ENCODE measurements around the gene MTMR2.
"Not testable (repeated sequence)": the region's sequence is repeated elsewhere in the genome, so short reads cannot be mapped to it uniquely, and the experiment has no call there.

The MTMR2 gene

DNA sequence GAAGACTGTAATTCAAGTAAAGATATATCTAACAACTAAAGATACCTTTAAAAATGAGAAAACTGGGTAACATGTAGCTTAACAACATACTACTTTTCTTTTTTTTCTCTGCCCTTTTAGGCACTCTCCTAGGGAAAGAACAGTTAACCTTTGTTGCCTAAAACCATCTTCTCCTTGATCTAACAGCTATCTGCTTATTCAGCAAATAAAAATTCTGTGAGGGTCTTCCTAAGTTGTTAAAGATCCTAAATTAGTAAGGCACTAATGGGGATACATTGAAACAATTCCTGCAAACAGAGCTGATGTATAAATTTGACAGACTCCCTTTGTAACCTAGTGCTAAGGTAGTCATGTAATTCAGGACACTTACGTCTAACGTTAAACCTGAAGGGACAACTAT is 39.1 kb downstream of the MTMR2 start:
- DNase-seq (ENCODE audit: low spot score) = no peak

DNA sequence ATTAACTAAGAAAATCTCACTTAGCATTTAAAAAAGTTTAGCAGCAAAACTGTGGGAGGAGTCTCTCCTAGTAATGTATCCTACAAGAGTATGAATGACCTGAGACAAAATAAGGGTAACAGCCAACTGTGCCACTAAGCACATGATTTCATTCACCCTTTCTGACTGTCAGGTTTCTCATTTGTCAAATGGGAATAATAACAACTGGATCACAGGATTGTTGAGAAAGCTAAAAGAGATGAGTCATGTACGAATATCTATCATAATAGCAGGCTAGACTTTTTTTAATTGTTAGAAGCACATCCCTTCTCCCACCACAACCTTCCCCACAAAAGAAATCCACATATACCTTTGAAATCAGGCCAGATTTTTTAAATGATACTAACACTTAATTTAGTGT is 39.5 kb downstream of the MTMR2 start:
- DNase-seq (ENCODE audit: low spot score) = peak; percentile 26

DNA sequence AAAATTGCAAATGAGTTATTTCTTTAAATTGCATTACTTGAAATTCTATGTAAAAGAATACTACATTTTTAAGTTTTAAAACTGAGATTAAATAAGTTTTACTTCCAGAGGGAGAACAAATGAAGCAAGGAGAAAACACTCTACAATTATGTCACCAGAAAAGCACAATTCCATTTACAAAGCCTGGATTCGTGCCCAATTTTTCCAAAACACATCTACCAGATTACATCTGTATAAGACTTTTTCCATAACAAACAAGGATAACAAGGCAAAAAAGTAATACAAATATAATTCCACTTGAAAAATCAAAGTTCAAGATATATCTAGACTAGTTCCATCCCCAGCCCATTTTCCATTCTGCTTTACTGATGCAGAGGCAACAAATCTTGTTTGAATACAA is 40.5 kb downstream of the MTMR2 start:
- no peak for DNase-seq (ENCODE audit: low spot score)

DNA sequence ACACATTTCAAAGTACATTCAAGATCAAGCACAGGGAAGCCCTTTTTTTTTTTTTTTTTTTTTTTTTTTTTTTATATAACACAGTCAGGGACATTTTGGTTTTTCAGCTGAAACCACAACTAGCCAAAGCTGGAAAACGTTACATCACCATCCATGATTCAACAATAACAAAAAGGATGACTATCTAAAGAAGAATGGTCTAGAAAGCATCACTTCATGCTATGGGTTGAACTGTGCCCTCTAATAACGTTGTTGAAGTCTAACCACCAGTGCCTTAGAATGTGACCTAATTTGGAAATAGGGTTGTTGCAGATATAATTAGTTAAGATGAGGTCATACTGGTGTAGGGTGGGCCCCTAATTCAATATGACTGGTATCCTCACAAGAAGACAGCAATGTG is 46.6 kb downstream of the MTMR2 start:
- DNase-seq (ENCODE audit: low spot score) = no peak

DNA sequence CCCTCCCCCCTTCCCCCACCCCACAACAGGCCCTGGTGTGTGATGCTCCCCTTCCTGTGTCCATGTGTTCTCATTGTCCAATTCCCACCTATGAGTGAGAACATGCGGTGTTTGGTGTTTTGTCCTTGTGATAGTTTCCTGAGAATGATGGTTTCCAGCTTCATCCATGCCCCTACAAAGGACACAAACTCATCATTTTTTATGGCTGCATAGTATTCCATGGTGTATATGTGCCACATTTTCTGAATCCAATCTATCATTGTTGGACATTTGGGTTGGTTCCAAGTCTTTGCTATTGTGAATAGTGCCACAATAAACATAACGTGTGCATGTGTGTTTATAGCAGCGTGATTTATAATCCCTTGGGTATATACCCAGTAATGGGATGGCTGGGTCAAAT is 53.0 kb downstream of the MTMR2 start:
- DNase-seq (ENCODE audit: low spot score) = not testable (repeated sequence)

DNA sequence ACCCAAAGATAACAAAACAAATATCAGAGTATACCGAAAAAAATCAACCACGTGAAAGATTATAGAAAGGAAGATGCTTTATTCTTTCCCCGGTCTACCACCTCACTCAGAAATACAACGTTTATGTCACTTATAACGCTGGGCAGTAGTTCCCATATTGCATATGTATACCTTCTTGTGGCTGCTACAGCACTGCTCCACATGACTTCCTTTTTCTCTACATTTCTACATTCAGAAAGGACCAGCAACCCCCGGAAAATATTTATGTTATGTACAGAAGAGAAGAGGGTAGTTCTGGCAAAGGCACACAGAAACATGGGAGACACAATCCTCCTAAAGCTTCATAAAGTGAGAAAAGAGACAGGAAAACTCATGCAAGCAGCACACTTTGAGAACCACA is 56.8 kb downstream of the MTMR2 start:
- DNase-seq (ENCODE audit: low spot score) = no peak

DNA sequence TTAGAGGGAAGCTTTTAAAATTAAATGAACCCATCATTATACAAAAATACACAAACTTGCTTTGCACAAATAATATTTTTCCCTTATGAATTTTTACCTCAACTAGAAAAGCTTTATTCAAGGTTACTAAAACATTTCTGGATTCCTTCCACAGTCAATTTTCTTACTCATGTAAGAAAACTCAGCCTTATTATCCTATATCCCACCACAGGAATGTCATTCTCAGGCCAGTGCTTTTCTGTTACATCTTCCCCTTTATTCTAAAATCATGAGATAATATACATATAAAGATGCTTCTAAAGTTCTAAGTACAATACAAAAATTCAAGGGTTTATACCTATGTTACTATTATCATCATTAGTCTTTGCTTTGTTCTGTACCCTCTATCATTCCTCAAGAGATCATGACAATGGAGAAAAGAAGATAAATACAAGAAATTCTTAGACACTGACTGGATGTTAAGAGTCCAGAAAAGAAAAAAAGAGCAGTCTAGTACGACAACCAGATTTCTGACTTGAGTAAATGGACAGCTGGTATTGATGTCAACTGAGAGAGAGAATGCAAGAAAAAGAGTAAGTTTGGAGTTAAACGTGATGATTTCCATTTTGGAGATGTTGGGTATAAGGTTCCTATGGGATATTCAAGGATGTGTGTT is 60.3 kb downstream of the MTMR2 start:
- no peak for DNase-seq (ENCODE audit: low spot score)

DNA sequence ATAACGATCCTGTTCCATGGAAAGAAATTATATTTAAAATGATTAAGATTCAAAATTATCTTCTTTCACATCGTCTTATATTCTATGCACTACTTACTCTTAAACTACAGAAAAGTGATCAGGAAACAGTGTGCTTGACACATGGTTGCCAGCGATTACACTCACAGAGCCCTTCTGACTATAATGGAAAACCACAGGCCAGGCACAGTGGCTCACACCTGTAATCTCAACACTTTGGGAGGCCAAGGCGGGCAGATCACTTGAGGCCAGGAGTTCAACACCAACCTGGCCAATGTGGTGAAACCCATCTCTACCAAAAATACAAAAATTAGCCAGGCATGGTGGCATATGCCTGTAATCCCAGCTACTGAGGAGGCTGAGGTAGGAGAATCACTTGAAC is 63.9 kb downstream of the MTMR2 start:
- not testable (repeated sequence) for DNase-seq (ENCODE audit: low spot score)

DNA sequence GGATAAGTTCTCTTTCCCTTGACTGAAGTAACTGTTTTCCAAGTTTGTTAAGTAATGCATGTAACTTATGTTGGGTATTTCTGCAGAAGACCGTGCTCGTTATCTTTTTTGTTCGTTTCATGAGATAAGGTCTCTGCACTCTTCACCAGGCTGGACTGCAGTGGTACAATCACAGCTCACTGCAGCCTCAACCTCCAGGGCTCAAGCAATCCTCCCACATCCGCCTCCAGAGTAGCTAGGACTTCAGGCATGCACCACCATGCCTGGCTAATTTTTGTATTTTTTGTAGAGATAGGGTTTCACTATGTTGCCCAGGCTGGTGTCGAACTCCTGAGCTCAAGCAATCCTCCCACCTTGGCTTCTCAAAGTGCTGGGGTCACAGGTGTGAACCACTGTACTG is 69.5 kb downstream of the MTMR2 start:
- not testable (repeated sequence) for DNase-seq (ENCODE audit: low spot score)

DNA sequence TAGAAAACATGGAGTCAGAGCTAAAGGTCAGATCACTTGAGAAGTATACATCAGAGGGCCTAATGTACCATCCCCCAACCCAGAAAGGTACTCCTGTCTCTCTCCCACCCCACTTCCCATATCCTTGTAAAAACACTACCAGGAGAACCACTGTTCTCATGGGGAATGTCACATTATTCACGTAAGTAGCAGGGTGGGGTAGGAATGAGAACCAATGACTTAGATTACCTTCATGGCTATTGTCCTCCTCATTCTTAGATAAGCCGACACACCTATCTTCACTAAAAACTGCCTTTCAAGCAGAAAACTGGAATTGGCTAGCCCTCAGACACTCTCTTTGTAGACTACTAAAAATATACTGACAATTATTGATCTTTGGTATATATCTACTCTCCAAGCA is 70.0 kb downstream of the MTMR2 start:
- DNase-seq (ENCODE audit: low spot score) = no peak

DNA sequence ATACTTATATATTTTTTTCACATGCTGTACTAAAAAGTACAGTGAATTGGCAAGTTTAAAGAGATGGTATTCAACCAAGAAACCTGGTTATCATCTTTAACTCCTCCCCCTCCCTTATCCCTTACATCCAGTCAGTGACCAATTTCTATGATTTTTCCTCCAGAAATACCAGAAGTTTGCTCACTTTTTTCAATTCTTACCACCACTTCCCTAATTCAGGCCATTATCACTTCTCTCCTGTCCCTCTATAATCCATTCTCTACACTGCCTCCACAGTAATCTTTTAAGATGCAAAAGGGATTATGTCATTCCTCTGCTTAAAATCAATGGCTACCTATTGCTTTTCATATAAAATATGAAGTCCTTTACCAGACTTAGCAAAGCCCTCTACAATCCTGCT is 70.8 kb downstream of the MTMR2 start:
- DNase-seq (ENCODE audit: low spot score) = no peak

DNA sequence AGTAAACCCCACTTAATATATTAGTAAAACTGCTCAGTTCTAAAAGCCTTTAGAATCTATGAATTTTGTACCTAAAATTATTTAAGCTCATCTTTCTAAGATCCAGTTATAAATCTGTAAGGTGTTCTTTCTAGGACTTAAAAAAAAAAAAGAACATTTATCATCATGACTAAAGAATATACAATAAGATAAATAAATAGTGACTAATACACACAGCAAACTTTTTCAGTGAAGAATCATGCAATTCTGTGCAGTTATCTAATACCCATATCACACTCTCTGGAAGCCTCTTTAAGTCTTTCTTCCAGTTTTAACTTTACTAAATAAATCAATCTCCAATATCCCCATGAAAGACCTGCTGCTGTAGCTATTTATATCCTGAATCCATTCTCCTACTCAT is 73.8 kb downstream of the MTMR2 start:
- DNase-seq (ENCODE audit: low spot score) = no peak

DNA sequence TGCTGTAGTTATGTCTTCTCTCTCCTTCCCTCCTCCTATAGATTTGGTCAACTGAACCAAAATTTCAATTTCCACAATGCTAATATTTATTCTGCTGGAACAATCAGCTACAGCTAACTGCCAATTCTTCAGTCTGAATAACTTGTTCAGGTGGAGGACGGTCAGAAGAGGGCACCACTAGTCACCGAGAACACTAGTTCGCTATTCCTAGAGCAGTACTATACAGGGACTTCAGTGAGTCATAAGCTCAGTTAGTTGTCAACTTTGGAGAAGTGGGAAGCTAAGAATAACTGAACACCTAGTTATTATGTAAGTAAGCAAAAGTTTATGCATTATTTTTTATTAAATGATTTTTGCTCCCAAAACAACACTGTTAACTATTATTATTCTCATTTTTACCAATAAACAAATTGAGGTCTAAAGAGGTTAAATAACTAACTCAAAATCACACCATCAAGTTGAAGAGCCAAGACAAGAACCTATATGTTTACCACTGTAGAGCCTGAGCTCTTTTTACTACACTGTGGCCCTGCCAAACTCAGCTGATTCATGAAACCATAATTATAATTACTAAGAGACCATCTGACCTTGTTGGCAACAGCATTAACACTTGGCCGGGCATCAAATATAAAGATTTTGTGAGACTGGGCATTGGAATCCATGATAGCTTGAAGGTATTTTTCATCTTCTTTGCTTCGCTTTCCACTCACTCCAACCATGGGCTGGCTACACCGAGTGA is 74.7 kb downstream of the MTMR2 start:
- DNase-seq (ENCODE audit: low spot score) = peak; percentile 75

DNA sequence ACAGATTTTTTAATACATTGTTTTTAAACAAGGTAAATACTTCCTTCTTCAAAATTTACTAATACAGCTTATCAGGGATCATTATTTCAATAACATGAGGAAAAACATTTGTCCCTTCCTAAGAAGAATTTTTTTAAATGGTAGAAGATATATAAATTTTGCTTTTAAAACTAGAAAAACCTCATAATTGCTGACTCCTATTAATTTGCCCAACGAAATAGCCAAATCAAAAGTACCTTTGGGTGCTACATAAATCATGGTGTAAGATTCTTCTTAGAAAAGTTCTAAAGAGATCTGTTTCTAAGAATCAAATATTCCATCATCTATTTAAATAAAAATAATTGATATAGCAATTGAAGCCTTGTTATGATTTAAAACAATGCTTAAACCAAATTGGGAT is 78.7 kb downstream of the MTMR2 start:
- no peak for DNase-seq (ENCODE audit: low spot score)

DNA sequence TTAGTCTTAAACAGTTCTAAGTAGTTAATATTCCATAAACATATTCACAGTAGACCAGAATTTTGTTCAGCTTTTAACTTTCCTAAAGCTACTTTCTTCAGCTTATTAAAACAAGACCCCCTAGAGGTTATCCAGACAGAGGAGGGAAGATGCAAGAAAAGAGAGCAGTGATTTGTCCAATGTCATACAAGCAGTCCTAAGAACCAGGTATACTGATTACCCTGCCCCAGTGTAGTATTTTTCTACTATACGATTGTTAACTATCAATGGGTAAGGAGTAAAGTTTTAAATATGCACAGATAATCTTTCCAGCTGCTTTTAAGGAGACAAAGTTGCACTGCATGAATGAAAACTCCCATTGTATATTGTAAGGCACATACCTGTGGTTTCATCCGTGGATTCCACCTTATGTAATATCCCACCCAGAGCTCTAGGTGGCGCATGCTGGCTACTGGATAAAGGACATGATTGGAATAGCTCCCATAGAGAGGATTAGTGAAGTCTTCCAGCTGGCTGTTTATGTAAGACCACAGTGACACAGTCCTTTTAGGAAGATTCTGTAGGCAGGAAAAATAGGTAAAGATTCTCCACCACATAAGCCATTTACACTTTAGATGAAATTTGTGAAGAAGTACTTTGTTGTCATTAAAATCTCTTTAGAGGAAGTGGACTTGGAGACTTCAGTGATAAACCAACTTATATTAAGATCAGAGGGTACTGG is 88.0 kb downstream of the MTMR2 start:
- DNase-seq (ENCODE audit: low spot score) = peak; percentile 60

DNA sequence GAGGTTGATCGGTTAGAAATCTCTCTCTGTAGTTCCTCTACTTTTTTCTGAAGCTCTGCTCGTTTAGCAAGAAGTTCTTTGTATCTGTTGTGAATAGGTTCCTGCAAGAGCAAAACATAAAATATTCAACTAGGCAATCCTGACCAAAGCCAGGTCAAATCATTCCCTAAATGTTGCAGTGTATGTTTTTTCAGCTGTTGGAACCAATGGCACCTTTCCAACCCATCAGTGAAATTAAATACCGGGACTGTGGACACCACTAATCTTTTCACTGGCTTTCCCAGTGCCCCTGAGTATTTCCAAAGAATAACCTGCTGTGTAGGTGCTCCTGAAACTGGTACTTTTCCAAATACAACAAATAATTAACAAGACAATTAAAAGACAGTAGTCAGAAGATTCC is 88.6 kb downstream of the MTMR2 start:
- DNase-seq (ENCODE audit: low spot score) = no peak

DNA sequence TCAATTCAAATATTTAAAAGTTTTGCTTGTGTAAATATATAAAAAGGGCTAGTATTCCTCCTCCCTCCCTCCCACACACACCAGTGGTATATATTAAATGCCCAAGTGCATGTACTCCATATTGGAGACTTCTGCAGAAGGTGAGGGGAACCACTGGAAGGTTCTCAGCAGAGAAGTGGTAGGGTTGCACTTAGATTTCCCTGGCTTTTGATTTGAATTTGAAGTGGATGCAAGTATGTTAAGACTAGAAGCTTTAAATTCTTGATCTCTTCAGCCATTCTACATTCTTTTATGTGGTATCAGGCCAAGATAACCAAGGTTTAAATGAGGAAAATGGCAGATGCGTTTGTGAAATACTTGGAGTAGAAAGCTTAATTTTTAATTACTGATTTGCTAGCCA is 90.5 kb downstream of the MTMR2 start:
- DNase-seq (ENCODE audit: low spot score) = no peak

DNA sequence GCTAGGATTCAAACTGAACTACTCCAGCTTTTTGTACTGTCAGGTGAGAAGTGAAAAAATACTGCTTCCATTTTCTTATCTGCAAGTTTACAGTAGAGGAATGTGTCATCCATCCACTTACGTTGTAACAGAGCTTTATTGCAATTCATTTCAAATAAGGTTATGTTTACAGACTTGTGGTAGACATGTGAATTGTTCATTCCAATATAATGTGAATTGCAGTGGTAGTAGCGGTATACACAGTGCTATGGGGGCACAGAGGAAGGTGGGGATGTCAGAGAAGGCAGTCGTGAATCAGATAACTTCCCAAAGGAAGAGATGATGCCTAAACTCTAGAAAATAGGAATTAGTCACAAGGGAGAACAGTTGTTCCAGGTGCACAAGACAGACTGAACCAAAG is 91.1 kb downstream of the MTMR2 start:
- DNase-seq (ENCODE audit: low spot score) = no peak

DNA sequence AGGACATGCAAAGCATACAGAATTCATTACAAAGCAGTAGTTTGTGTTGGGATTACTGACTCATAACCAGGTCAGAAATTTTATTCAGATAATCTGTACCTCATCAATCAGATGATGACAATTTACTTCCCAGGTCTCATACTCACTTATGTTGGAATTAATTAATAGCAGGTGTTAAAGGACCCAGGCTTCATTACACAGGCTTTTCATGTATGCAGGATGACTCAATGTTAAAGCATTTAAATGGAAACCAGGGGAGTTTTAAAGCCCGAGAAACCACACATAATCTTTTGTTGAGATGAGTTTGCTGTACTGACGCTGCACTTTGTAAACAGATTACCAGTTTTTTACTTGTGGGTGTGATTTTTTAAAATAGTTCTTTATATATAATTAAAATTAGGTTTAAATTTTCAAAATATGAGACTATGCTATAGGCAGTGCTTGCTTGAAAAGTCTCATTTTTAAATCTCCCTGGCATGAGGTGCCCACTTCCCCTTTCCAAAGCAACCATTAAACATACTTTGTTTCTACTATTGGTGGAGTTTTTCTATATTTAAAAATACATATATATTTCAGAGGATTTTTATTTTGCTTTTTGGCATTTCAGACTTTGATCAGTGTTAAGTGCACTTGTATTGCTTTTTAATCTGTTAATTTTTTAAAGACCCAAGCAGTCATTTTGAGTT is 92.6 kb downstream of the MTMR2 start:
- no peak for DNase-seq (ENCODE audit: low spot score)

DNA sequence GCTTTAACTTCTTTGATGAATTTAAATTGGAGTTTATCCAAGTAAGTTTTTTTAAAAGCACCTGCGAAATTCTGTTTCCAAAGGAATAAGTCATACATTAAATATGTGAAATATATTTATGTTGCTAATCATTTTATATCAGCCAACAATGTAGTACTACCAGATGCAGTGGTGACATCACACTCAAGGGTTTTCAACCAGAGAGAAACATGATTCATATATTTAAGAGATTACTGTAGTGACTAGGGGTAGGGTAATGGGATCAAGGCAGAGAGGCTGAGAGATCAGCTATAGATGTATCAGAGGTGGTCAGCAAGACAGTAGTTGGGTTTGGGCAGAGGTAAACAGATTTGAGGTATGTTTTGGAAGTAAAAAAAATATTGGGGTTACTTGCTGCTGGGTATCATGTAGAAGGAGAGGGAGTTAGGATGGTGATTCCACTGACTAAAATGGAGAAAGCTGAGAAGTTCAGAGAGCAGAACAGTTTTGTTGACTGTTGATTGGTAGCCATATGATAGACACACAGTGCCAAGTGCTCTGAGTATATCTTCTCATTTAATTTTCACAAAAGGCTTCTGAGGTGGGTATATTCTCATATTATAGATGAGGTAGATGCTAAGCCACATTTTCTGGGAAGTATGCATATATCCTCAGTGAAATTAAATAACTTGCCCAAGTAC is 94.2 kb downstream of the MTMR2 start:
- DNase-seq (ENCODE audit: low spot score) = no peak

DNA sequence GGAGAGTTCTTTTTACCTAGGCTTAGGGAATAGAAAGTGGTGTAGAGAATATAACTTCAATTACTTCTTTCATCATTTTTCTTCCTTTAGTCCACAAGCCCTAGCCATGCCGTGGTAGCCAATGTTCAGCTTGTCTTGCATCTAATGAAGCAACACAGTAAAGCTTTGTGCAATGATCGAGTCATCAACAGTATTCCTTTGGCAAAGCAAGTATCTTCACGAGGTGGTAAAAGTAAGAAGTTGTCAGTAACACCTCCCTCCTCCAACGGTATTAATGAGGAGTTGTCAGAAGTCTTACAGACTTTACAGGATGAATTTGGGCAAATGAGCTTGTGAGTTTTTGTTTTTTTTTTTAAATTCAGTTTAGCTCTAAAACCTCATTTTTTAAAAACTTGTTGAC is 96.2 kb downstream of the MTMR2 start:
- DNase-seq (ENCODE audit: low spot score) = no peak

DNA sequence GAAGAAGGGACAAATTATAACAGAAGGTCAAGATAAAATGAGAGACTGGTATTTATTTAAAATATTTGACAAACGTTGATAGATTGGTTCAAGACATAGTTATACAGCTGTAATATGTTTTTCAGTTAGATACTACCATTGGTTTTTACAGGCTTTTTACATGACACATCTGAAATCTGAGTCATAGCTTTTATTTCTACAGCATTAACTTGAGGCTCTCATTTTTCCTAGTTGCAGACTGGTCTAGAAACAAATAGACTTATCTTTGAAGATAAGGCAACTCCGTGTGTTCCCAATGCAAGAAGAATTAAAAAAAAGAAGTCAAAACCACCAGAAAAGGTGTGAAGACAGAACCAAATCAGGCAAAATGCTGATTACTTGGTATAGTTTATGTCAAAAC is 102.3 kb downstream of the MTMR2 start:
- DNase-seq (ENCODE audit: low spot score) = no peak

Measured in kidney capillary endothelial cell (primary cell).